Esophagus muscularis mucosa (tissue), 4 donors: Measurements from ENCODE around the gene CENPB. TPM values are rescaled to one million over a fixed set of nuclear protein-coding genes. Genes with fewer than 3 reads are reported as not detected.
A peak's percentile ranks its signal among the peaks of the same experiment; 100 is the strongest.

Experiments
- DNase-seq: peaks from one replicate; pipeline ENCODE4 v3.0.0-alpha.2; 2017; ENCODE audit errors: extremely low spot score
- H3K27ac ChIP-seq, 4 donors: fragments of 200-600 bp; sonication (generic); replicated peaks in 1 of 4; 1 replicate in 3 of 4; 2 replicates in 1 of 4; pipeline ENCODE4 v1.5.1; 2016 to 2019; ENCODE audit warnings: mild to moderate bottlenecking in 1 of 4
- H3K27me3 ChIP-seq, 4 donors: fragments of 200-600 bp; sonication (generic); one replicate each; pipeline versions ENCODE4 v1.5.1 to v1.6.0; 2016 to 2019
- H3K36me3 ChIP-seq, 4 donors: fragments of 200-600 bp; sonication (generic); one replicate each; pipeline ENCODE4 v1.5.1; 2016 to 2019
- H3K4me1 ChIP-seq, 4 donors: fragments of 200-600 bp; sonication (generic); one replicate each; pipeline ENCODE4 v1.5.1; 2016 to 2019
- H3K4me3 ChIP-seq, 4 donors: fragments of 200-600 bp; sonication (generic); 1 replicate in 2 of 4; 2 replicates in 2 of 4; pipeline ENCODE4 v1.5.1; 2016 to 2019; ENCODE audit warnings: mild to moderate bottlenecking in 4 of 4, moderate library complexity in 1 of 4
- H3K9me3 ChIP-seq, 4 donors: fragments of 200-600 bp; sonication (generic); 1 replicate in 3 of 4; 2 replicates in 1 of 4; pipeline ENCODE4 v1.5.1; 2016 to 2019
- EP300 ChIP-seq: sonication (generic); formaldehyde crosslinking; IDR thresholded peaks from one replicate; pipeline ENCODE4 v1.6.1; 2017; ENCODE audit warnings: antibody characterized with exemption
- POLR2A ChIP-seq: fragments of 450-650 bp; IDR thresholded peaks from one replicate; pipeline ENCODE4 v1.6.1; 2017; ENCODE audit warnings: antibody characterized with exemption, moderate library complexity, mild to moderate bottlenecking, low read depth
- POLR2AphosphoS5 ChIP-seq, 2 donors: sonication (generic); formaldehyde crosslinking; IDR thresholded peaks; one replicate each; pipeline ENCODE4 v1.6.1; 2017; ENCODE audit warnings: antibody characterized with exemption in 2 of 2
- WGBS: methylation state at CpG from one replicate; pipeline ENCODE4 v1.1.5; 2018; 5-methylcytosine and 5-hydroxymethylcytosine counted together
- intact Hi-C: fragments of 100-400 bp; cut with DNase I; formaldehyde crosslinking; loops from one replicate; pipeline ENCODE4 v1.15.1; 2023
- total RNA-seq, 4 donors: library from RNA; depleted of rRNA; stranded (reverse); fragments of >200 nt; gene quantifications; one replicate each; pipeline versions ENCODE4 v1.1.0 to v1.2.1, GENCODE V29; 2016
- TF ChIP-seq, protein P1 (sequence below), 3 experiments: fragments of 200-600 bp in 2 of 3; fragments of 450-650 bp in 1 of 3; sonication (generic) in 2 of 3; IDR thresholded peaks; one replicate each; pipeline ENCODE4 v1.5.1; 2017 to 2019; ENCODE audit warnings: antibody characterized with exemption in 3 of 3, mild to moderate bottlenecking in 2 of 3, moderate library complexity in 1 of 3

CENPB gene
- total RNA-seq, 4 donors from 2014 or later = 131 to 225 (median 199) TPM

DNA sequence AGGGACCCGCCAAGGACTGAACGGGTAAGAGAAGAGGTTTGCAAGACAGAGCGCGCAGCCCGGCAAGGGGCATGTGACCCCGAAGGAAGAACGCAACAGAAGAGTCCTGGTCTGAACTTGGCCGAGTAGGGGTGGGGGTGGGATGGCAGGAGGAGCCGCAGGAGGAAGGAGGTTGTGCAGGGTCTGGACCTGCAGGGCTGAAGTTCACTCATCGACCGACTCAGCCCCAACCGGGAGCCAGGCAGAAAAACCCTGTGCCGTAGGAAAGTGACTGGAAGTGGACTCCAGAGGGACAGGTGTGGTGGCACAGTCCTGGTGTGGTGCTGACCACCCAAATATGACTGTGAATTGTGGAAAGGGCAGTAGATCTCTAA is 34.2 kb downstream of the CENPB start:
- peak overlapping the region; percentile 35 to 47 (median 44) for H3K4me3 ChIP-seq
- intact Hi-C loops = no loop called here
- DNase-seq = no peak
- peaks cover 0 to 80% (median 54%) of the 10 kb centered on the region in 4 donors for H3K36me3 ChIP-seq
- H3K27me3 ChIP-seq = peaks cover 0 to 13% (median 0%) of the 10 kb centered on the region in 4 donors
- TF ChIP-seq EP300 (no peak), POLR2A (no peak), POLR2AphosphoS5 (IDR thresholded peaks at IDR 0.05) (no peak)
- TF ChIP-seq, protein P1, sequence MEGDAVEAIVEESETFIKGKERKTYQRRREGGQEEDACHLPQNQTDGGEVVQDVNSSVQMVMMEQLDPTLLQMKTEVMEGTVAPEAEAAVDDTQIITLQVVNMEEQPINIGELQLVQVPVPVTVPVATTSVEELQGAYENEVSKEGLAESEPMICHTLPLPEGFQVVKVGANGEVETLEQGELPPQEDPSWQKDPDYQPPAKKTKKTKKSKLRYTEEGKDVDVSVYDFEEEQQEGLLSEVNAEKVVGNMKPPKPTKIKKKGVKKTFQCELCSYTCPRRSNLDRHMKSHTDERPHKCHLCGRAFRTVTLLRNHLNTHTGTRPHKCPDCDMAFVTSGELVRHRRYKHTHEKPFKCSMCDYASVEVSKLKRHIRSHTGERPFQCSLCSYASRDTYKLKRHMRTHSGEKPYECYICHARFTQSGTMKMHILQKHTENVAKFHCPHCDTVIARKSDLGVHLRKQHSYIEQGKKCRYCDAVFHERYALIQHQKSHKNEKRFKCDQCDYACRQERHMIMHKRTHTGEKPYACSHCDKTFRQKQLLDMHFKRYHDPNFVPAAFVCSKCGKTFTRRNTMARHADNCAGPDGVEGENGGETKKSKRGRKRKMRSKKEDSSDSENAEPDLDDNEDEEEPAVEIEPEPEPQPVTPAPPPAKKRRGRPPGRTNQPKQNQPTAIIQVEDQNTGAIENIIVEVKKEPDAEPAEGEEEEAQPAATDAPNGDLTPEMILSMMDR (IDR thresholded peaks at IDR 0.05) = no peak
- H3K9me3 ChIP-seq = no peaks in the 10 kb centered on the region
- H3K27ac ChIP-seq = no peak overlapping the region
- peaks cover 31 to 51% (median 35%) of the 10 kb centered on the region in 4 donors for H3K4me1 ChIP-seq
- WGBS = 62% methylated on average over 12 of the region's 13 CpGs

DNA sequence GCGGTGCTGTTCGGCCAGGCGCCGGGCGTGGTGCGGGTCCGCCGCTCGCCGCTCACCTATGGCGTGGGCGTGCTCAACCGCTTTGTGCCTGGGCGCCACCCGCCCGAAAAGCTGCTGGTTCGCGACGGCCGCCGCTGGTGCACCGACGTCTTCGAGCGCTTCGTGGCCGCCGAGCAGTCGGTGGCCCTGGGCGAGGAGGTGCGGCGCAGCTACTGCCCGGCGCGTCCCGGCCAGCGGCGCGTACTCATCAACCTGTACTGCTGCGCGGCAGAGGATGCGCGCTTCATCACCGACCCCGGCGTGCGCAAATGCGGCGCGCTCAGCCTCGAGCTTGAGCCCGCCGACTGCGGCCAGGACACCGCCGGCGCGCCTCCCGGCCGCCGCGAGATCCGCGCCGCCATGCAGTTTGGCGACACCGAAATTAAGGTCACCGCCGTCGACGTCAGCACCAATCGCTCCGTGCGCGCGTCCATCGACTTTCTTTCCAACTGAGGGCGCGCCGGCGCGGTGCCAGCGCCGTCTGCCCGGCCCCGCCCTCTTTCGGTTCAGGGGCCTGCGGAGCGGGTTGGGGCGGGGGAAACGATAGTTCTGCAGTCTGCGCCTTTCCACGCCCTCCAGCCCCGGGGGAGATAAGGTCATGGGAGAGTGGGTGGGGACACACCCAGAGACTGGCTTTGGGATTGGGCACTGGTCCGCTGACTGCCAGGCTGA is 34.7 kb downstream of the CENPB start:
- H3K27ac ChIP-seq = no peak overlapping the region
- no peaks in the 10 kb centered on the region for H3K9me3 ChIP-seq
- 61% methylated on average over 41 of the region's 95 CpGs for WGBS
- H3K27me3 ChIP-seq = peaks cover 0 to 13% (median 0%) of the 10 kb centered on the region in 4 donors
- peaks cover 0 to 75% (median 54%) of the 10 kb centered on the region in 4 donors for H3K36me3 ChIP-seq
- H3K4me1 ChIP-seq = peaks cover 31 to 46% (median 35%) of the 10 kb centered on the region in 4 donors
- no peak for TF ChIP-seq POLR2A
- no peak for TF ChIP-seq EP300
- no peak for TF ChIP-seq POLR2AphosphoS5 (IDR thresholded peaks at IDR 0.05)
- H3K4me3 ChIP-seq = peak overlapping the region; percentile 35 to 47 (median 44)
- intact Hi-C loops = no loop called here
- DNase-seq = no peak

DNA sequence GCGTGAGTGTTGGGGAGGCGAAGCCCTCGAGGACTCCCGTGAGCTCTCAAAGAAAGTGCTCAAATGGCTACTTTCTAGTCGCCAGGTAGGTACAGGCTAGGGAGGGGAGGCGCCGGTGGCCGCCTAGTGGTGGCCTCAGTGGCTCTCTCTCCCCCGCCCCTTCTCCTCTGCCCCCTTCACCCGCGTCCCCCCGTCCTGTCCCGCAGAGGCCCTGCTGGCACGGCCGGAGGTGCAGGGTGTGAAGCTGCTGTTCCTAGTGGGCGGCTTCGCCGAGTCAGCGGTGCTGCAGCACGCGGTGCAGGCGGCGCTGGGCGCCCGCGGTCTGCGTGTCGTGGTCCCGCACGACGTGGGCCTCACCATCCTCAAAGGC is 35.2 kb downstream of the CENPB start:
- Histone ChIP-seq H3K9me3 (no peaks in the 10 kb centered on the region), H3K27ac (no peak overlapping the region), H3K4me3 (peak overlapping the region; percentile 35 to 47 (median 44)), H3K27me3 (peaks cover 0 to 13% (median 0%) of the 10 kb centered on the region in 4 donors), H3K36me3 (peaks cover 0 to 71% (median 56%) of the 10 kb centered on the region in 4 donors), H3K4me1 (peaks cover 31 to 45% (median 35%) of the 10 kb centered on the region in 4 donors)
- WGBS = 87% methylated on average over 23 of the region's 31 CpGs
- TF ChIP-seq POLR2A (no peak), EP300 (no peak), POLR2AphosphoS5 (IDR thresholded peaks at IDR 0.05) (no peak)
- TF ChIP-seq, protein P1 (IDR thresholded peaks at IDR 0.05) = no peak
- intact Hi-C loops = no loop called here
- DNase-seq = no peak

DNA sequence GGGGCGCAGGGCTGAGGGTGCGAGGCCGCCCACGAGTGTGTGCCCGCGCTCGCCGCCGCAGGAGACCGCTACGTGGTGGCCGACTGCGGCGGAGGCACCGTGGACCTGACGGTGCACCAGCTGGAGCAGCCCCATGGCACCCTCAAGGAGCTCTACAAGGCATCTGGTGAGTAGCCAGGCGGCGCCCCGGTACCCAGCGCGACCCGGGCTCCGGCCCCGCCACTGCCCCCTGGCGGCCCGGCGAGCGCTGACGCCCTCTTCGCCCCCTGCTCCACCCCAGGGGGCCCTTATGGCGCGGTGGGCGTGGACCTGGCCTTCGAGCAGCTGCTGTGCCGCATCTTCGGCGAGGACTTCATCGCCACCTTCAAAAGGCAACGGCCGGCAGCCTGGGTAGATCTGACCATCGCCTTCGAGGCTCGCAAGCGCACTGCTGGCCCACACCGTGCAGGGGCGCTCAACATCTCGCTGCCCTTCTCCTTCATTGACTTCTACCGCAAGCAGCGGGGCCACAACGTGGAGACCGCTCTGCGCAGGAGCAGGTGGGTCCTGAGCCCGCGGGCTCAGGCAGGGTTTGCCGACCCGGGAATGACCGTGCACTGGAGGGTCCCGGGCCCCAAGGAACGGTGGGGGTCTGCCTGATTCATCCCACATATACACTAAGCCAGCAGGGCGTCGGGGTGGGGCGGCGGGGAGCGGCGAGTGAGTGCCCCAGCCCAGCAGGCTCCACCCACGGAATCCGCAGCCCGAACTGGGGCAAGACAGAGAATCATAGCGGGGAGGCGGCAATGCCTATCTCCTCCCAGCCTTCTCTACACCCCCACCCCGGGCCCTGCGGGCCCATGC is 36.6 kb downstream of the CENPB start:
- 66% methylated on average over 19 of the region's 72 CpGs for WGBS
- Histone ChIP-seq H3K36me3 (peaks cover 0 to 71% (median 52%) of the 10 kb centered on the region in 4 donors), H3K27me3 (peaks cover 0 to 23% (median 0%) of the 10 kb centered on the region in 4 donors), H3K4me3 (peak overlapping the region in 3 of 4 donors; percentile 7 to 23 (median 14)), H3K9me3 (no peaks in the 10 kb centered on the region), H3K4me1 (peaks cover 31 to 50% (median 37%) of the 10 kb centered on the region in 4 donors), H3K27ac (no peak overlapping the region)
- DNase-seq = no peak
- no peak for TF ChIP-seq POLR2AphosphoS5 (IDR thresholded peaks at IDR 0.05)
- TF ChIP-seq, protein P1 (IDR thresholded peaks at IDR 0.05) = peak; percentile 53 to 69 (median 55)
- no peak for TF ChIP-seq EP300
- intact Hi-C loops = no loop called here

DNA sequence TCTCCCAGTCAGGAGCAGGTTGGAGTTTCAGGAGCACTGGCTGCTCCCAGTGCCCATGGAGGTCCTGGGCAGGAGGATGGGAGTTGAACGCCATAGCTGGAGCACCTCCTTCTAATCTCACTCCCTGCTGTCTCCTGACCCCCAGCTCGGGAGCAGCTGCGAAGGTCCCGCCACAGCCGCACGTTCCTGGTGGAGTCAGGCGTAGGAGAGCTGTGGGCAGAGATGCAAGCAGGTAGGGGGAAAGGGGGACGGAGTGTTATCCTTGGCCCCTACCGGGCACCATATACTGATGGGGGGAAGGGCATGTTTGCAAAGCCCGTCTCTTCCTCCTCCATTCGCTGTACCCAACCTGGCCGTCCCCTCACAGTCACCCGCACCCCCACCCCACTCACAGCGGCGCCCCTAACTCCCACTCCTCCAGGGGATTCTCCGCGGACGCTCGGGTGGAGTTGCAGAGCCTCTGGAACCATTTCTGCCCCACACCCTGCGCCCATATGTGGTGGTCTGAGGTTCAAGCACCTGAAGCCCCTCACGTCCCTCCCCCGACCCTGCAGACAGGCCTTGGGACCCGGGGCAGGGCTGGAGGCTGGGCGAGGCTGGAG is 37.4 kb downstream of the CENPB start:
- intact Hi-C loops = no loop called here
- DNase-seq = no peak
- TF ChIP-seq POLR2AphosphoS5 (IDR thresholded peaks at IDR 0.05) = no peak
- TF ChIP-seq POLR2A = no peak
- TF ChIP-seq, protein P1 (IDR thresholded peaks at IDR 0.05) = no peak
- no peak for TF ChIP-seq EP300
- Histone ChIP-seq H3K4me1 (peaks cover 37 to 54% (median 42%) of the 10 kb centered on the region in 4 donors), H3K36me3 (peaks cover 0 to 78% (median 47%) of the 10 kb centered on the region in 4 donors), H3K27me3 (peaks cover 0 to 28% (median 0%) of the 10 kb centered on the region in 4 donors), H3K9me3 (no peaks in the 10 kb centered on the region), H3K27ac (no peak overlapping the region), H3K4me3 (peak overlapping the region in 1 of 4 donors; percentile 14)
- WGBS = 88% methylated on average over 12 of the region's 24 CpGs
